HG03196 (cell line): ENCODE results near the gene ADCK1.
"Not testable (repeated sequence)": the region's sequence is repeated elsewhere in the genome, so short reads cannot be mapped to it uniquely, and the experiment has no call there.

ENCODE experiments used
- ATAC-seq: cut with Tn5 transposase; IDR thresholded peaks from one replicate; pipeline ENCODE4 v1.9.1; 2021; ENCODE audit not compliant: unreplicated experiment

The ADCK1 gene

DNA sequence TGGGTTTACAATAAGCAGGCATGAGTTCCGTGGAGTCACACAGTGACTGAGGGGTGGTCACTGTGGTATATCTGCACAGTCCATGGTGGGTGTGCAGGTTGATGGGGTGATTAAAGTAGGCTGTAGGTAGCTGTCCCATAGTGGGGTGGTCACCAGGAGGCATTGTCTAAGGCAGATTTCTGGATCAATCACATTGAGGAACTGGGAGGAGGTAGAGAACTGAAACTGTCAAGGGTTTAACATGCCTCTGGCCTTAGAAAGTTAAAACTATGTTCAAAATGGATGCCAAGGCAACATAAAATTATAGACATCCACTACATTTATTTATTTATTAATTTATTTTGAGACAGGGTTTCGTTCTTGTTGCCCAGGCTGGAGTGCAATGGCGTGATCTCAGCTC is 8.3 kb downstream of the ADCK1 start:
- ATAC-seq: no peak

DNA sequence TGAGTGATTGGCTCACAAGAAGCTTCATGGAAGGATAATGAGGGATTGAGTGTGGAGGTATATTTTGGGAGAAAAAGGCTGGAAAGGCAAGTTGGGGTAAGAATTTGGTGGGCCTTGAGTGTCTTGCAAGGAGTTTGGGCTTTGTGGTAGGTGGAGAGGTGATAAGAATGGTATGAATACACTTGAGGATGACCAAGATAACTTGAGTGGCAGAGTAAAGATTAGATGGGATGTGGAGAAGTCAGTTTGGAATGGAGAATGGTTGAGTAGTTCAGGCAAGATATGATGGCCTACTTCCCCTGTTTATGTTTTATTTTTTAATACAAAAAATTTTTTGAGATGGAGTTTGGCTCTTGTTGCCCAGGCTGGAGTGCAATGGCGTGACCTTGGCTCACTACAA is 9.1 kb downstream of the ADCK1 start:
- no peak for ATAC-seq

DNA sequence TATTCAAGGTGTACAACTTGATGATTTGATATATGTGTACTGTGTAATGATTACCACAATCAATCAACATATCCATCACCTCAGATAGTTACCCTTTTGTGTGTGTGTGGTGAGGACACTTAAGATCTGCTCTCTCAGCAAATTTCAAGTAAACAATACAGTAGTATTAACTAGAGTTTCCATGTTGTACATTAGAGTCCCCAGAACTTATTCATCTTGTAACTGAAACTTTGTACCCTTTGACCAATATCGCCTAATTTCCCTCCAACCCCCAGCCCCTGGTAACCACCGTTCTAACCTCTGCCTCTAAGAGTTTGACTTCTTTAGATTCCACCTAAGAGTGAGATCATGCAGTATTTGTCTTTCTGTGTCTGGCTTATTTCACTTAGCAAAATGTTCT is 12.1 kb downstream of the ADCK1 start:
- ATAC-seq: no peak

DNA sequence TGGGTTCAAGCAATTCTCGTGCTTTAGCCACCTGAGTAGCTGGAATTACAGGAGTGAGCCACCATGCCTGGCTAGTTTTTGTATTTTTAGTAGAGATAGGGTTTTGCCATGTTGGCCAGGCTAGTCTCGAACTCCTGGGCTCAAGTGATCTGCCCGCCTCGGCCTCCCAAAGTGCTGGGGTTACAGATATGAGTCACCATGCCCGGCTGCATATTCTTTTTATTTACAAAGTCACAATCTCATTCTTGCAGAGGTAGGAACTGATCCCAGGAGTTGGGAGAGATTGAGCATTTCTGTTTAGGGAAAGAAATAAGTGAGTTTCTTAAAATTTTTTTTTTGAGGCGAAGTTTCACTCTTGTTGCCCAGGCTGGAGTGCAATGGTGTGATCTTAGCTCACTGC is 12.8 kb downstream of the ADCK1 start:
- ATAC-seq: not testable (repeated sequence)

DNA sequence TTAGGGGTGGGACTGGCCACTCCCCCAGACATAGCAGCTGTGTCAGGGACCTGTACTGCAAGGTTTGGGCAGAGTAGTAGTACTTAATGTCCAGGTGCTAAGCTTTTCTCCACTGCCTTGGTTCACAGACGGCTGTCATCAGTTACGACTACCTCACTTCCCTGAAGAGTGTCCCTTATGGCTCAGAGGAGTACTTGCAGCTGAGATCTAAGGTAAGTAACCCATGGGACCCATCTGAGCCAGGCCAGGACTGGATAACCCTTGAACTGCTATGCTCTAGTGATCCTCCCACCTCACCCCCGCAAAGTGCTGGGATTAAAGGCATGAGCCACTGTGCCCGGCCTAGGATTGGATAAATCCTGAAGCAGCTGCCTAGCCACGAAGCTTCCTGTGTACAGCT is 22.4 kb downstream of the ADCK1 start:
- ATAC-seq: no peak

DNA sequence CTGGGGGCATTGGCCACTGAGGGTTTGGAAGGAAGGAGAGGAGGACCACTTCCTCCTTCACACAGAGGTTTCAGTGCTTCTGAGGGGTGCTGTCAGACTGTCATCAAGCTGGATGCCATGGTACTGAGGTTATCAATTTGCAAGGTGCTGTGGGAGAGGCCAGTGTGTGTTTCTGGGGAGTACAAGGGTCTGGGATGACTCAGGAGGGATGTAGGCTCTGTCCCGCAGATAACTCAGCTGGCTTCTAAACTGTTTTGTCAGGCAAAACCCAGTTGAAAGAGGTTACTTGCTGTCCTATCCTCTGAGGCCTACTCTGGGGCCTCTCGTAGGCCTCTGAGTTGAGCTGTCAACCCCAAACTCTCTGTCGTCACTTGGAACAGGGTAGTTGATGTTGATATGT is 22.8 kb downstream of the ADCK1 start:
- ATAC-seq: no peak

DNA sequence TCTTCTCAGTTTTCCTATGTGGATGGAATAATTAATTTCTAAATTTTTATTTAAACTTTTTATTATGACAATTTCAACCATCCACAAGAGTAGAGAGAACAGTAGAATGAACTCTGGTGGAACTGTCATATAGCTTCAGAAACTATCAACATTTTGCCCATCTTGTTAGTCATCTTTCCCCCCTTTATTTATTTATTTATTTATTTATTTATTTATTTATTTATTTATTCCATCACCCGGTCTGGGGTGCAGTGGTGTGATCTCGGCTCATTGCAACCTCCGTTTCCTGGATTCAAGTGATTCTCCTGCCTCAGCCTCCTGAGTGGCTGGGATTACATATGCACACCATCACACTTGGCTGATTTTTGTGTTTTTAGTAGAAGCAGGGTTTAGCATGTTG is 23.5 kb downstream of the ADCK1 start:
- ATAC-seq: no peak

DNA sequence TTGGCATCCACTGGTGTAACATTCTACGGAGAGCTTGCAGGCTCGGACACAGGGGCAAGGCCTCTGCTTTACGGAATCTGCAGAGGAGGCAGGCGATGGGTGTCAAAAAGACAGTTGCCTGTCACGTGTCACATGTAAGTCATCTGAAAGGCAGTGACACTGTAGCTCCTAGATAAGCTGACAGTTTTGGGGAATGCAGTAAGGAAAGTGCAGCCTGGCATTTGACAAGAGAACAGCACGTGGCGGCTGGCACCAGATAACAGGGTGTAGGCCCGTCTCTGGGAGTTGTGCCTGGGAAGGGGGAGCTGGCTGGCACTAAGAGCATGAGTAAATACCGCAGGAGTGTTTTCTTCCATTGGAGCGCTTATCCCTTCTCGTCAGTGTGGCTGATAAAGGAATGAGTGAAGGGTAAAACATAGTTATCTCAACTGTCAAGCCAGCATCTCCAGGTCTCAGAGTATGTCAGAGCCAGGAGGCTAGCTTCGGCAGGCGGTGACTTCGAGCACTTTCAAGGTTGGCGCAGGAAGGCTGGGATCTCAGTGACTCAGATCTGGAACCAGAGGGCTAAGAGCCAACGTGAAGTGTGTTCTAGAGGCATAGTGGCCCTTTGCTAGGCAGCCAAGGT is 26.1 kb downstream of the ADCK1 start:
- no peak for ATAC-seq

DNA sequence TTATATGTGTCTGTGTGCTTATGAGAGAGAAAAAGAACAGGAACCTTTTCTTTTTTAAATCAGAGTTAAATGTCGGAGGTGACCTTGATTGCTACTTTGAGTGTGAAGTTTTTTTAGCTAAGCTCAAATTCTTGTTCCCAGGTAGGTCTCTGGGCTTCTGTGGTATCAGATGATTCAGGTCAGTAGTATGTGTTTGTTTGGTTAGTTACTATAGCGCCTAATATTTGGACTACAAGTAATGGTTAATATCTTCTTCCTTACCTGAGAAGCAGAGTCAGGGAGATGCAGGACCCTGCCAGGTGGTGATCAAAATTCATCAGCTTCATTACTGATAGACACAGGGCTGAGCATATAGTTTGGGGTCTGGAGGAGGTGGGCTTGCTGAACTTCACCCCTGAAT is 30.8 kb downstream of the ADCK1 start:
- ATAC-seq: no peak

DNA sequence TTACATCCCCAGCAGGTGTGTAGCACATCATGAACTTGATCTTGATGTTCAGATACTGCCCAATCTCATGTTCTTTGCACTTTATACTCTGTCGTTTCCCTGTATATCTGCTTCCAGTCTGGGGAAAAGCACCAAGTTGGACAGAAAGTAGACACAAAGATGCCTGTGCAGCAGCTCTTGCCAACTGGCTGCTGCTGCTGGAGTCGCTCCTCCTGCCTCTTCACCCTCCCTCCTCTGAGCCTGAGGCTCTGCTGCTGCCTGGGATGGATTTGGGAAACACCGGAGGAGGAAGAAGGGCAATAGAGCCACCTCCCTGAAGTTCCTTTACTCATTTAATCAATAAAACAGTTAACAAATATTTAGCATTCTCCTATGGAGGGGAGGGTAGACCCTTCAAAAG is 32.4 kb downstream of the ADCK1 start:
- ATAC-seq: no peak

DNA sequence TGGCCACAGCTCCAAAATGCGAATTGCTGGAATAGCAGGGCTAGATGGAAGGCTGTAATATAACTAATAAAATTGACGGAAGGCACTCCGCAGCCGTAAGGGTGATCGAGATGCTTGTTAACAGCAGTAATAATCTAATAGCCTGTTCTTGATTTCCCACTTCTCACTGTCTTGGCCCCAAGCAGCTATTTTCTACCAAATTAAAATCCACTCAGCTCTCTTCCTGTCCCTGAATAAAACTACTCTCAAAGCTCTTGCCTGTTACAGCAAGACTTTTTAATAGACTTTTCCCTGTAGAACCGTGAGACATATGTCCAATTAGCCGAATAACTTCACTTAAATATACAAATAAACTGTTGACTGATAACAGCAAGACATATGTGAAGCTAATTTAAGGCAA is 38.0 kb downstream of the ADCK1 start:
- no peak for ATAC-seq

DNA sequence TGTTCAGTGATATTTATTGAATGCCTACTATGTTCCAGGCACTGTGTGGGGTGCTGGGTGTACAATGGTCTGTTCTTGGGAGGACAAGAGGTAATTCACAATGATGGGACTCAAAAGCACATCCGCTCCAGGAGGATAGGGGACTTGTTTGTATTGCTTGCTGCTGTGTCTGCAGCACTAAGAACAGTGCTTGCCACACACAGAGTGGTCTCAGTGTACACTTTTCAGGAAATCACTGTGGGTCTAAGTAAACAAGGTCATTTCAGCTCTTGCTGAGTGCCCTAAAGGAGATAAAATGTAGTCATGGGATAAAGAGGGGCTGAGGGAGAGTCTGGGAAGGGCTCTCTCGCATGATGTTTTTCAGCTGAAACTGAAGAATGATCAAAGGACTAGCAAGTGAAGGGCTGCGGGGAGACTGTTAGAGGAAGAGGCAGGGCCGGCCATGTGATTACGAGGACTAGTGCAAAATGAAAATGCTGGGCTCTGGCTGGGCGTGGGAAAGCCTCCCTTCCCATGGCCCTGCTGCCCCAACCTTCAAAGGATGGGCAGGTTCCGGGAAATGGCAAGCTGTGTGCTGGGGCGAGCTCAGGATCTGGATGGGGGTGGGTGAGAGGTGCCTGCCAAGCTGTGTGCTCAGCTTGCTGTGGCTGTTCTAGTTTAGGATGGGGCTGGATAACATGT is 39.1 kb downstream of the ADCK1 start:
- no peak for ATAC-seq

DNA sequence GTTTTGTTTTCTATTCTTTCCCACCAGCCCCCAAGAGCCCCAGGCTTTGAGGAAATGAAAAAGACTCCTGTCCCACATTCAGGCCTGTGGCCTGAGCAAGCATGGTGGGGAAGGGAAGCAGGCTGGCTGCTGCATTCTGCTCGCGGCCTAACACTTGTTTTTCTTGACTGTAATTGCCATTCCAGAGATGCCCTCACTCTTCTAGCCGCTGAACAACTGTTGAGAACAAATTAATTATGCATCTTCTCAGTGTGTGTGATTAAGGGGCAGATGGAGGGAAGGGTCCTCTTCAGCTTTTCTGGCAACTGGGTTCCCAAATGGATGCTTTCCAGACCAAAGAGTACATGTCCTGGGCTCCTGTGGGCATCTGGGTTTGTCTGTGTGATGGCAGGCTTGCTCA is 43.3 kb downstream of the ADCK1 start:
- no peak for ATAC-seq

DNA sequence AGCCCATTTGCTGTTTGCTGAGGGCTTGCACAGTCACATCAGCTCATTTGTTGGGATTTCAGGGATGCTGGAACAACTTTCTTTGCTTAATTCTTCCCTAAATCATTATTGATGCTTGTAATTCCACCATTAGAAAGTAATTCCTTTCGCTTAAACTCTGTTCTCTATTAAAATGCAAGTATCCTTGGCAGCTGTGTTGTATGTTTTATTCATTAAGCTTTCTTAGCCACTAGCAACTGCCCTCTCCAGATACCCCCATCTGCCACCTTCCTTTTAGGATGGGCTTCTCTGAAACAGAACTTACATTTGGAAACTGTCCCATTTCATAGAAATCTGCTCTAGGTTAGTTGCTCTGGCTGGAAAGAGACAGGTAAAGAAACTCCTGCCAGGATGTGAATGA is 43.7 kb downstream of the ADCK1 start:
- ATAC-seq: no peak

DNA sequence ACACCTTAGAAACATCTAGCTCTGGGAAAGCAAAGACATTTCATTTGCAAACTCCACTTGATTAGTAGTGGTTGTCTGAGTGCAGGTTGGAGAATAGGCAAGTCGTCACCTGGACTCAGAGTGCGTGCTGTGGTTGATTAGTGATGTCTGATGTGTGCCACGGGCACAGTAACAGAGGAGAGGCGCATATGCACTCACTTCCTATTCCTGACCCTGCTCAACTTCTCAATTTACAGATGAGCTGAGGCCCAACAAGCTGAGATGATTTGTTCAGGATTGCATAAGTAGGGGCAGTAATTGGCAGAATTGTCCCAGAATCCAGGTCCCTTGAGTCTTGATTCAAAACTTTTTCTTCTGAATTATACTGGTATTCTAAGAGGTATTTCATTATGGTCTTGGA is 44.9 kb downstream of the ADCK1 start:
- ATAC-seq: no peak

DNA sequence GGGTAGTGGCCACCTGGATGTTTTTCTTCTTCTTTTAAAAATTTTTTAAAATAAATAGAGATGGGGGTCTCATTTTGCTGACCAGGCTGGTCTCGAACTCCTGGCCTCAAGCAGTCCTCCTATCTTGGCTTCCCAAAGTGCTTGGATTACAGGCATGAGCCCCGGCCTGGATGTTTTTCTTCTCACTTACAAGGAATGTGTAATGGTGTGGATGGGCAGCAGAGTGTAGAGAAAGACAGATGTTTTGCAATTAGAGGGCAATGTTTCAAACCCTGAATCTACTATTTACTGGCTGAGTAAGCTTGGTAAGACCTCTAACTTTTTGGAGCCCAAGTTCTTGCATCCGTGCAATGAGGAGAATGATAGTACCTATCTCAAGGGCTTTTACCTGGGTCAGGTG is 48.1 kb downstream of the ADCK1 start:
- ATAC-seq: no peak

DNA sequence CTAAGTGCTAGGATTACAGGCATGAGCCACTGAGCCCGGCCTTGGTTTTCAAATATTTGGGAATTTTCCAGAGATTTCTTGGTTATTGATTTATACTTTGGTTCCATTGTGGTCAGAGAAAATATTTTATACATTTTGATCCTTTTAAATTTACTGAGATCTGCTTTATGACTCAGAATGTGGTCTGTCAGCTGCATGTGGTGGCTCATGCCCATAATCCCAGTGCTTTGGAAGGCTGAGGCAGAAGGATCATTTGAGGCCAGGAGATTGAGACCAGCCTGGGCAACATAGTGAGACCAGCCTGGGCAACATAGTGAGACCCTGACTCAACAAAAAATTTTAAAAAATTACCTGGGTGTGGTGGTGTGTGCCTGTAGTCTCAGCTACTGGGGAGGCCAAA is 49.8 kb downstream of the ADCK1 start:
- no peak for ATAC-seq

DNA sequence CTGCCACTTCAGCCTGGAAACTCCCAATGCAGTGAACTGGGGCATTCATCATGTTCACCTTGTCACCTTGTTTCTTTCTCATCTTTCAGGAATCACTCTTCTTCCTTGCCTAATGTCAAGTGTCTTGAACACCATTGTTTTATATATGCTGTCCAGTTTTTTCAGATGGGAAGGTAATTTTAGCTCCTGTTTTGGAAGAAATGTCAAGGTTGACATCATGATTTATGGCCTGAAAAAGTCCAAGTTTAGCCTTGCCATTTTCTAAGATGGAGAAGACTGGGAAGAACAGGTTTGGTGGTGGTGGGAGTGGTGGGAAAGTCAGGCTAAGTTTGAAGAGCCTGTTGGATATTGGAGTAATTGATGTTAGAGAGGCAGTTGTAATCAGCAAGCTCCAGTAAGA is 54.0 kb downstream of the ADCK1 start:
- no peak for ATAC-seq

DNA sequence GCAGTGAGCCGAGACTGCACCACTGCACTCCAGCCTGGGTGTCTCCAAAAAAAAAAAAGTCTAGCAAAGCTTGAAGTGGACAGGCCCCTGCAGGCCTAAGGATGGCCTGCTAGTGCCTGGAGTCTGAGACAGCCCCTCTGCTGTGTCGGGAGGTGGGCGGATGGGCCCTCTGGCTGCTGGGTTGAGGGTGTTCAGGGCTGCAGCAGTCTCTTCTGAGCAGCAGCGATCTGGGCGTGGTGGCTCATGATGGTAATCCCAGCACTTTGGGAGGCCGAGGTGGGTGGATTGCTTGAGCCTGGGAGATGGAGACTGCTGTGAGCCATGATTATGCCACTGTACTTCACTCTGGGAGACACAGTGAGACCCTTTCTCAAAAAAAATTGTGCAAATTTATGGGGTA is 57.0 kb downstream of the ADCK1 start:
- no peak for ATAC-seq

DNA sequence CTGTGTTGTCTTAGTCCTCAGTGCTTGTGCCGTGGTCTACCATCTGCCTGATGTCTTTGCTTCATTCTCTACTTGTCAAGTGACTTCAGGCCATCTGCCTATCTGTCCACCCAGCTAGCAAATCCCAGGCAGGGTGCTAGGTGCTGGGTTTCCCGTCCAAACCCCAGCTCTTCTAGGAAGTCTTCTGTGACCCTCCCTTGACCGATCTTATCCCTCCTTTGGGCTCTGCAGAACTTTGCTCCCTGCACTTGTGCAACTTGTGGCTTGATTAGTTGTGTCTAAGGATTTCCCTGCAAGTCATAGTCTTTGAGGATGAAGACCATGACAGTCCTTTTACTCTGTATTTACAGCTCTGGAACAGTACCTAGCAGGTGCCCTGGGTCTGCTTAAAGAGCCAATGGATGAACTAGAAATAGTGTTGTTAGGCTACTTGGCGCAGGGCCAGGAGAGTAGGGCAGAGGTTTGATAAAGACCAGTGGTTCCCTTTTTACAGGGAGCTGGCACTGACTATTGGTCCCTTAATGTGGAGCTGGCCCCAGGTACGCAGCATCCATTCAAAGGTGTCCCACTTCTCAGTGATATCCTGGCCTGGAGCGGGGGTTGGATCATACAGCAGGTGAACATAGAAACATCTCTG is 60.1 kb downstream of the ADCK1 start:
- no peak for ATAC-seq

DNA sequence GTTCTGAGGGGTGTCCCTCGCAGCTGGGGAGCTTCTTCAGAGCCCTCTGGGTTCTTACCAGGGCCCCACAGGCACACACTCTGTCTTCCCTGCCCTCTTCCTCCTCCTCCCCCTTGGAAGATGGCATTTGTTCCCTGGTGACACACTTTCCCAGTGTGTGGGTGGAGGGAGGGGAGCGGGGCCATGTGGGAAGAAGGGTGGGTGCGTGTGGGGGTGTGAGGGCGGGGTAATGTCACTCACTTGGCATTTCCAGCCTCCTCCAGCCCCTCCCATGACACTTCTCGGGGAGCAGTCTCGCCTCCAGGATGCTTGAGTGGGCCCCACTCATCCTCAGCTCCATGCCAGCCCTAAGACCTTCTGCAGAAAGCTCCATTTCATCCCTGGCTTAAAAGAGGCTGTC is 61.3 kb downstream of the ADCK1 start:
- ATAC-seq: no peak

DNA sequence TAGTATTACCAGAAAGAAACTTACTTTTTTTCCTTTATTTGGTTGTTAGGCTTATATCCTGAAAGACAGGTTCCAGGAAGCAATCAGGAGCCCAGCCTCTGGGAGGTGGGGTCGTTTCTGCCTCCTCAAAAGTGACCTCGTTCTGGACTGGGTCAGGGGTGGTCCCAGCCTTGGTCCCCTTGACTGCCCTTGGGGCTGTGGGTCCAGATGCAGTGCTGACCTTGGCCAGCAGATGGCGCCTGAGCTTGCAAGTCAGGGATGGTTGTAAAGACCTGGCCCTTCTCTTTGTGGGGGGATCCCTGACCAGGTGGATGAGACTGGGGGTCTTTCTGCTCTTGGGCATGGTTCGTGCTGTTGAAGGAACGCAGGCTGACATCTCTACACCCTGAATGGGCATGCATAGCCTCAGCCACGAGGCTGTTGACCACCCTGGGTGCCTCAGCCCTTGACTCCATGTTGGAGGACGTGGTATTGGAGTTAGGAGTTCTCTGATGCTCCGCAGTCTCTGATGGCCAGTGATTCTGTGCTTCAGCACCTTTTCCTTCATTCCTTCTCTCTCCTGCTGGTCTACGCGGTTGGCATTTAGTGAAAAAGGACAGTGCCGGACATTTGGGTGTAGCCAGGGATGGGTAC is 62.4 kb downstream of the ADCK1 start:
- peak; percentile 62 for ATAC-seq
